ENCODE measurements around the gene UTS2.

Gene UTS2, protein sequence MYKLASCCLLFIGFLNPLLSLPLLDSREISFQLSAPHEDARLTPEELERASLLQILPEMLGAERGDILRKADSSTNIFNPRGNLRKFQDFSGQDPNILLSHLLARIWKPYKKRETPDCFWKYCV

DNA sequence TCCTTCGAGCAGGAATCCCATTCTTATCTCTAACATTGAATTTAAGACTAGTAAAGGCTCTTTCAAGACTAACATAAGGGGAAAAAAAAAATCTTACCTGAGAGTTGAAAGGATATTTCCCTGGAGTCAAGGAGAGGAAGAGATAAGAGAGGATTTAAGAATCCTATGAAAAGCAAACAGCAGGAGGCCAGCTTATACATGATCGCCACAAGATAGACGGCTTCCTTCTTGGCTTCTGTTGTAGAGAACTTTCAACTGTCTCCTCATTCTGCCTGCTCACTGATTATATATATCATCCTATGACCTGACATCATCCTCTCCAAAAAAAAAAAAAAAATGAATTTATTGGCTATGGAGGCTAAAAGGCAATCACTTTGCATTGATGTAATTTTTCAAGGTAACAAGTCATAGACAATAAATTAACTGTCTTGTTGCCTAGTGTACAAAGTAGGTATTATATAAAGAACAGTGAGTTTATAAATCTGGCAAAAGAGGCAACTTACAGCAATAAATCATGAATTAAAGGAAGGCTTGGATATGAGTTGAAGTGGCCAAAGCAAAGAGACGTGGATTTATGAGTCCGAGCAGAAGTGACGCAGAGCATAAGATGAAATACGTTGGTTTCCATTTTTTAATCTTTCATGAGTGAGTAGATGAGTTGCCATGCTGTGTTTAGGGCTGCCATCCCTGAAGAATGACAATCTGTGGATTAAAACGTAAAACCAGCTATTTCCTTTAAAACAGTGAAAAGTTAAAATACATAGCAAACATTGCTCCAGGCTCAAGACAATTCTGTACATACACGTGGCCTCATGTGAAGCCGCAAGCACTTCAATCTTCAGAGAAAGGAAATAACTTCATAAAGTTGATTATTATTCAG lies at the start of gene UTS2:
TSS of gene UTS2 (minus strand) at position 262 of the 880 bp plus-strand sequence. CDS start at position 200, 62 bp downstream.
- no peak for DNase-seq (ENCODE audit: low read depth in 3 of 3)

DNA sequence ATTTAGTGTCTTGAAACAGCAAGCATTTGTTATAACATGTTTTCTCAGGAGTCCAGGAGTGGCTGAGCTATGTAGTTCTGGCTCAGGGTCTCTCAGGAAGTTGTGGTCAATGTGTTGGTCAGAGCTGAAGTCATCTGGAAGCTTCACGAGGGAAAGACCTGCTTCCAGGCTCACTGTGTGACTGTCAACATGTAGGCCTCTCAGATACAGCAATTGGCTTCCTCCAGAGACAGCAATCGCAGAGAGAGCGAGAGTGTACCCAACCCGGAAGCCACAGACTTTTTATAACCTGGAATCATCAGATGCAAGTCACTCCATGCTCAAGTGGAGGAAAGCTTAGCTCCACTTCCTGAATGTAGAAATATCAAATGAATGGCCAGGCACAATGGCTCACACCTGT lies 46.9 kb upstream of the UTS2 start:
- DNase-seq (ENCODE audit: low read depth in 3 of 3): no peak

DNA sequence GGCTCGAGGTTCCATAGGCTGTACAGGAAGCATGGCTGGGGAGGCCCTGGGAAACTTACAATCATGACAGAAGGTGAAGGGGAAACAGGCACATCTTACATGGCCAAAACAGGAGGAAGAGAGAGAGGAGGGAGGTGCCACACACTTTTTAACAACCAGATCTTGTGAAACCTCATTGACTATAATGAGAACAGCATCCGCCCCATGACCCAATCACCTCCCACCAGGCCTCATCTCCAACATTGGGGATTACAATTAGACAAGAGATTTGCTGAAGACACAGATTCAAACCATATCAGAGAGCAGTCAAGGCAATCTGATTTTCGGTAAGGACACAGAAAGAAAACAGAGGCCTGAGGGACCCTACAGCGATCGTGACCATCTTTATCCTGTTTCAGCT lies 46.1 kb upstream of the UTS2 start:
- DNase-seq (ENCODE audit: low read depth in 3 of 3): no peak

DNA sequence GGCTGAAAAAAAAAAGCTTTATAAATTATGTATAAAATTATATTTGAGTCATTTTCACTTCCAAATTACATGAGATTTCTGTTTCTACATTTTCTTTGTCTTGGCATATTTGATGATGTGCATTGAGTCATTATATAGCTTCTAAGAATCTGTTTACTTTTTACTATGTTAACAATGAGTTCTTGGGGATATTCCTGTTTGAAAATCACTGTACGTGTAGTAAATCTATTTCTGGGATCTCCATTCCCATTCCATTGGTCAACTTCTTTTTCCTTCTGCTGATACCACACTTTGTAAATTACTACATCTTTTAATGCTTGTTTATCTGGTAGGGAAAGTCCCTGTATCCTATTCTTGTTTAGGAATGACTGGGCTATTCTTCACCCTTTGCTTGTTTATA lies 44.1 kb upstream of the UTS2 start:
- DNase-seq (ENCODE audit: low read depth in 3 of 3): no peak

DNA sequence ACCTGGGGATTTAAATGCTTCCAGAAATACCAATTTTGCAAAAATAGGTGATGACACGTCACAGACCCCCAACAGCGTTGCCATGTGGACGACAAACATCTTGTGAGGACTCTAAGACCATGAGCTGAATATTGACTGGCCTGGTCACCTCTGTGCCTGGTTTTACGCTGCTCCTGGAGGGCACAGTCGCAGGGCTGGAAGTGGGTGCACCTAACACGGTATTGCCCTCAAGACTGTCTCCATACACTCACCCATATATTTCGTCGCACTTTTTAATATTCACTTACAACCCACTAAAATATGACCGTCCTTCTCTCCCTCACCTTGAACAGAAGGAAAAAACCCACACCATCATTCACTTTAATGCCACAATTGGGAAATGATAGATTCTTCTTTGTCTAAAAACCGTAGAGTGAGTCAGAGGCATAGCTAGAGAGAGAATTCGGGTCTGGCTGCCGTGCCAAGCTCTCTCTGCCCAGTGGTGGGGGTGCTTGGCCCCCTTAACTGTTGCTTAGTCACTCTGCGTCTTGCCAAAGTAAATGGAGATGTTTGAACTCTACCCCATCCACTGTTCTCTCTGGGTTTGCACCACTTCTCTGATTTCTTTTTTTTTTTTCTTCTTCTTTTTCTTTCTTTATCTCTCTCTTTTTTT lies 40.8 kb upstream of the UTS2 start:
- DNase-seq (ENCODE audit: low read depth in 3 of 3): no peak

DNA sequence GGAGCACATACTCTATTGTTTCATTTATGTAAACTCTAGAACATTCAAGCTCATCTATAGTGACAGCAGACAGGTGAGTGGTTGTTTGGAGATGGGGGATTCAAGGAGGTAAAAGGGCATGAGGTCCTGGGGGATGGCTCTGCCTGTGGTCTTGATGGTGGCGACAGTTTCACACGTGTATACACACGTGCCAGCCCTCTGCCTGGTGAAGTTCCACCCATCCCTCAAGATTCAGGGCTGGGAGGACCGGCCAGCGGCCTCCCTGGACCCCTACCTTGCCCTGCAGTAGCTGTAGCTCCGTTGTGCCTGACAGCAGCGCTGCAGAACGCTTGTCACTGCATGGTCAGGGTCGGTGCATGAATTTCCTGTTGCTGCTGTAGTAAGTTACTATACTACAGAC lies 38.9 kb upstream of the UTS2 start:
- no peak for DNase-seq (ENCODE audit: low read depth in 3 of 3)

DNA sequence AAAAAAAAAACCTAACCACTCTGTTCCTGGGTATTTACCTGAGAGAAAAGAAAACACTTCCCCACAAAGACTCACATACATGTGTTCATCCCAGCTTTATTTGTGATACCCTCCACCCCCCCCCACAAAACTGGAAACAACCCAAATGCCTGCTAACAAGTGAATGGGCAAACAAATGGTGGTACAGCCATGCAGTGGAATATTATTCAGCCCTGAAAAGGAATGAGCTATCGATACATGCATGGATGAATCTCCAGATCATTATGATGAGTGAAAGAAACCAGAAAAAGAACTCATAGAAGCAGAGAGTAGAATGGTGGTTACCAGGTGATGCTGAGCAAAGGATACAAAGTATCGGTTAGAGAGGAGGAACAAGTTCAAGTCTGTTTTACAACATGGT lies 38.0 kb upstream of the UTS2 start:
- DNase-seq (ENCODE audit: low read depth in 3 of 3): no peak

DNA sequence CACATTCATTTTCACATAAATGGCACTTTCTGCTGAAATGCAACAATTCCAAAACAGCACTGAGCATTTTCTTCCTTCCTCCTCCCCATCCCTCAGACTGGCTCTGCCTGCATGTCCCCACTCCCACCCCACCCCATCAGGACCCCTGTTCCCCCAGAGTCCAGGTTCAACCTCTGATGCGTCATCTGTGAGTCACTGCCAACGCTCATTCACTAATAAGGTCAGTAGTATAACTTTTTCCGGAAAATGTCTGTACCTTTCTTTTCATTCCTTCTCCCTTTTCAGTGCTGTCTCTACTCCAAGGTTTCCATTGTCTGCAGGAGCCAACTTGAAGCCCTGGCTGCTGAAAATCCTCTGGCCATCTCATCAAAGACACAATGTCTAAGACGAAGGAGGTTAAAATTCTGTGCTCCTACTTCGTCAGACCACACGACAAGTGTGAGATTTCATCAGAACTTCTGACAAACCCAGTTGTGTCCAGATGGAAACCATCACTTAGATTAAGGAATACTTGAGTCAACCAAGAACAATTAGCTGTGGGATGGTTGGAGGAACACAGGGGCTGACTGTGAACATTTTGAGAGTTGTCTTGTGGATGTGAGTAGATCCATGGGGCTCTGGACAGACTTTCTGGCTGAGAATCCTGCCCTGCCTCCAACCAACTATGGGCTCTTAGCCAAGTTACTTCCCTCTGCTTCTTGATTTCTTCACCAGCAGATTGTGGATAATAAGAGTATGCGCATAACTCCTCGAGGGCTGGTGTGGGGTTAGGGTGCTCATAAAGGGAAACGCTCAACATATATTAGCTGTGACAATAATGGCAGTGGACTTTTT lies 35.6 kb upstream of the UTS2 start:
- no peak for DNase-seq (ENCODE audit: low read depth in 3 of 3)

DNA sequence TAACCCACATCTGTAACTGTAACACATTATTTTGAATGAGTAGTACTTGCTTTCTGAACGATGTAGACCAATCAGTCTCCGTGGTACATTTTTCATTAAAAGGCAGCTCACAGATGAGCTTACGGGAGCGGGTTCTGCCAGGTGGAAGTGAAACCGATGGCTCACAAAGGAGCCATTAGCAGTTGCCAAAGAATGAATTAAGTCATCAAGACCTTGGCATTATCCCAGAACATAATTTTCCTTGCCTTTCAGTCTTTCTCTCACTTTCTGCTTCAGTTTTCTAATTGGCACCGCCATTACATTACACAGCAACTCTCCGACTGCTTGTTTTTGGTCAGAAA lies 33.5 kb upstream of the UTS2 start:
- no peak for DNase-seq (ENCODE audit: low read depth in 3 of 3)

DNA sequence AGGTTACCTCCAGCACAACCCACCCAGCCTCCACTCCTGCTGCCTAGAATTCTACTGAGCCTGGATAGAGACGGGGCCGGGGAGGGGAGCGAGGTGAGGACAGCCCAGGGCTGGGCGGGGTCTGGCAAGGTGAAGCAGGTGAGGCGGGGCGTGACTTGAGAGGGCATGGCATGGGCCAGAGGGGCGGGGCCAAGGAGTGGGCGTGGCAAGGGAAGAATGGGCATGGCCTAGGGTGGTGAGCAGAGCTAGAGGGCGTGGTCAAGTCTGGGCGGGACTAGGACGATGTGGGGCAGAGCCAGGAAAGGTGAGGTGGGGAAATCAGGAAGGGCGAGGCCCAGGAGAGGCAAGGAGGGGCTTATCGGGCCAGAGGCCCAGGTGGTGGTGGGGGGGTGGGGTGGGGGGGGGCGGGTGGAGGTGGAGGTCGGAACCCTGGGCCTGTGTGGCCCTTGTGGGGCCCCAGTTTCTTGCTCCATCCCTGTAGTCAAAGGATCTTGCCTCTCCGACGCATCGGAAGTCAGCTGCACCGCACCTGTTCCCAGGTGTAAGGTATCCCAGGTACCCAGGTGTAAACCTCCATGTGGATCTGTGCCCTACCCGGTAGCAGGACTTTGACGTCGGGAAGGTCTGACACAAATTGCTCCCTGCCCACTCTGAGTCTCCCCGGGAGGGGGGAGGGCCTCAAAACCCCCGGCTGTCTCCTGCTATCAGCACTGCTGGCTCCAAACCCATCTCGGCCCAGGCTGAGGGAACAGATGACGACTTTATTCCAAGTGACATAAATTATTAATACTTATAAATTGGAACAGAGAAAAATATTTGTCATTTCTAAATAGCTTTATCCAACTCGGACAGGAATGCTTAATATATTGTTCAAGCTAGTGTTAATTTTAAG lies 32.9 kb upstream of the UTS2 start:
- peak; percentile 3 to 37 (median 31) for DNase-seq (ENCODE audit: low read depth in 3 of 3)

DNA sequence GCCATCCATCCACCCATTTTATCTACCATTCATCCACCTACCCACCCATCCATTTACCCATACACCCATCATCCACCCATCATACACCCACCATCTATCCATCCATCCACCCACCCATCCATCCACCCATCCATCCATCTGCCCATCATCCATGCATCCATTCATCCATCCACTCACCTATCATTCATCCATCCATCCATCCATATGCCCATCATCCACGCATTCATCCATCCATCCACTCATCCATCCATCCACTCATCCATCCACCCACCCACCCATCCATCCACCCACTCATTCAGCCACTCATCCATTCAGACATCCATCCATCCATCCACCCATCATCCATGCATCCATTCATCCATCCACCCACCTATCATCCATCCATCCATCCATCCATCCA lies 31.9 kb upstream of the UTS2 start:
- no peak for DNase-seq (ENCODE audit: low read depth in 3 of 3)

DNA sequence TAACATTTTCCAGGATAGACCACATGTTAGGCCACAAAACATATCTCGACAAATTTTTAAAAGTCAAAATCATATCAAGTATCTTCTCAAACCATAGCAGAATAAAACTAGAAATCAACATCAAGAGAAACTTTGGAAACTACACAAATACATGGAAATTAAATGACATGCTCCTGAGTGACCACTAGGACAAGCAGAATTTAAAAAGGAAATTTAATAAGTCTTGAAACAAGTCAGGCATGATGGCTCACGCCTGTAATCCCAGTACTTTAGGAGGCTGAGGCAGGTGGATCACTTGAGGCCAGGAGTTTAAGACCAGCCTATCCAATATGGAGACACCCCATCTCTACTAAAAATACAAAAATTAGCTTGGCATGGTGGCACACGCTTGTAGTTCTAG lies 26.4 kb upstream of the UTS2 start:
- no peak for DNase-seq (ENCODE audit: low read depth in 3 of 3)

DNA sequence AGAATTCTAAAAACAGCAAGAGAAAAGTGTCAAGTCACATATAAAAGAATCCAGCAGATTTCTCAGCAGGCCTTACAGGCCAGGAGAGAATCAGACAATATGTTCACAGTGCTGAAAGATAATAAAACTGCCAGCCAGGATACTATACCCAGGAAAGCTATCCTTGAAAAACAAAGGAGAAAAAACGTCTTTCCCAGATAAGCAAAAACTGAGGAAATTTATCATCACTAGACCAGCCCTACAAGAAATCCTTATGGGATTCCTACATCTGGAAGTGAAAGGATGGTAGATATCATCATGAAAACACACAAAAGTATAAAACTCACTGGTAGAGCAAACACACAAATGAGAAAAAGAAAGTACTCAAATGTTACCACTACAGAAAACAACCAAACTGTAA lies 25.2 kb upstream of the UTS2 start:
- no peak for DNase-seq (ENCODE audit: low read depth in 3 of 3)

DNA sequence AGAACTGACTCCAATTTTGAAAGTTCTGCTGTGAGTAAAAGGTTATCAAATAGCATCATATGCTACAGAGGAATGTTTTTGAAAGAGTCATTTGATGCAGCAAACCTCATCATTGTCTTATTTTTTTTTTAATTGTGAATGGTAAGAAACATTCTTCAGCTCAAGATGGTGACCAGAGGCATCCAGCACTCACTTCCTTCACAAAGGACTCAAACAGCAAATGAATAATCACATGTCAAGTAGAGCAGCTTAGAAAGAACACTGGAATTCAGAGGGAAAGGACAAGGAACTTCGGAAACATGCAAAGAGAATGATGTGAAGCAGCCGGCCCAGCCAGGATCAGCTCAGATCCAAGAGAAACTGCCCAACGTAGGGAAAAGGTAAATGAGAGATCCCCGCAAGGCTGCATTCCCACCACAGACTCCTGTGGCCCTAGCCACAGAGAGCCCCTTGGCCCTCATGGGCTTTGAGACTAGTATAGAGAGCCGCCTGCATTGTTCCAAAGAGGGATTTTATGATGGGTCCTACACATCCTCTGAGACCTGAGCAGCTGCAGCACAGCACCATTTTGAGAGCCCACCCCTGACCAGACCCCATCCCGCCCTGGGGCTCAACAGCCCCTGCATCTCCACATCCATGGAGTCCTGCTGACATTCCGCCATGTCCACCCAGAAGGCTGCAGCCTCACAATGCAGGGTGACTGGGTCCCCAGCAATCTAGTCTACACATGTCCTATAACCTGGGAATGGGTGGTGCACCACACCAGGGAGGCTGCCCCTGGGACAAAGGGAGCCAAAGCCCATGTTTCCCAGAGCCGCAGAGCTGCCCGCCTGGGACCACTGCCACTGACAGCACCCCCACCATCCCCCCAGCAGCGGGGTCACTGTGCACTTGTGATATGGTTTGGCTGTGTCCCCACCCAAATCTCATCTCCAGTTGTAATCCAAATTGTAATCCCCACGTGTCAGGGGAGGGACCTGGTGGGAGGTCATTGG lies 21.2 kb upstream of the UTS2 start:
- no peak for DNase-seq (ENCODE audit: low read depth in 3 of 3)

DNA sequence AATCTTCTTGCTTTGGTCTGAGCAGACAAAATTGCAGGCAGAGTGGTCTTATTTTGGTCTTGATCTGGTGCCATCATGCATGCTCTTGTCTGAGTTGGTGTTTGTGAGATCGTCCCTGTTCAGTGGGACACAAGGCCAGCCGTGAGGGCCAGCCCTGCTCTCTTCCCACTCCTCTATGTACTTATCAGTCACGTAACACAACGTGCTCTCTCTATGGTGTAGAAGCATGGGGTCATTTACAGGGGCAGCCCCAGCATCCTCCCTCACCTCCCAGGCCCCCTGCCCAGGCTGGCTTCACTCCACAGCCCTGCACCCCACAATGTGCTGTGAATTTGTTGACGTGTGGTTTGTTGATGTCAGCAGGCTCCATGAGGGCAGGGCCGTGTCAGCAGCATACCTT lies 18.3 kb upstream of the UTS2 start:
- DNase-seq (ENCODE audit: low read depth in 3 of 3): no peak

DNA sequence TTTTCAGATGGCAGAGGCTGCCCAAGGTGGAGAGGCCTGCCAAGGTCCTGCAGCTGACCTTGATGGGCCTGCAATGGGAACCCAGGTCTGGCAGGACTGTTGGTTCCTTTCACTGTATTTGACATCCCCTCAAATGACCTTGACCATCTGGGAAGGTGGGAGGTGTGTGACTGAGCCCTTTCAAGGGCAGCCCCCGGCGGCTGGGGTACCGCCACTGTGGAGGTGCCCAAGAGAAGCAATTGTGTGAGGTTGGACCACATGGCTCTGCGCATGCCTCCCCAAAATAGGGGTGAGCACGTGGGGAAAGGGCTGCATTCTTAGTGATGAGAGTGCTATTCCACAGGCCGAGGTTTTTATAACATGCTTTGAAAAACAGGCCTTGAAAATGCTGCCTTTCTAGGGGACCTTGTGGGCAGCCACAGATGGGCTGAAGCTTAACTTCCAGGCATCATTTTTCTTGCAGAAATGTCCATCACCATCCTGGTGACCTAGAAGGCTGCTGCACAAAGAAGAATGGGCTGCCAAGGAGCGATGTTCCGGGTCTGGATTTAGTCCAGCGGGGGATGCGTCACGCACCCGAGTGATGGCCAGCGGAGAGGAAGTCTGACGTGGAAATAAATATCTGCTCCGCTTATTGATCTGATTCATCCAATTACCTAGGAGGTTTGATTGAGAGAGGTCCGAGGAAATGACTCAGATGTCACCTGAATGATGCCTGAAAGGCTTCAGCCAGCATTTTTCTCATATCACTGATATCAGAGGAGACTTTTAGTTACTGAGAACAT lies 16.5 kb upstream of the UTS2 start:
- no peak for DNase-seq (ENCODE audit: low read depth in 3 of 3)

DNA sequence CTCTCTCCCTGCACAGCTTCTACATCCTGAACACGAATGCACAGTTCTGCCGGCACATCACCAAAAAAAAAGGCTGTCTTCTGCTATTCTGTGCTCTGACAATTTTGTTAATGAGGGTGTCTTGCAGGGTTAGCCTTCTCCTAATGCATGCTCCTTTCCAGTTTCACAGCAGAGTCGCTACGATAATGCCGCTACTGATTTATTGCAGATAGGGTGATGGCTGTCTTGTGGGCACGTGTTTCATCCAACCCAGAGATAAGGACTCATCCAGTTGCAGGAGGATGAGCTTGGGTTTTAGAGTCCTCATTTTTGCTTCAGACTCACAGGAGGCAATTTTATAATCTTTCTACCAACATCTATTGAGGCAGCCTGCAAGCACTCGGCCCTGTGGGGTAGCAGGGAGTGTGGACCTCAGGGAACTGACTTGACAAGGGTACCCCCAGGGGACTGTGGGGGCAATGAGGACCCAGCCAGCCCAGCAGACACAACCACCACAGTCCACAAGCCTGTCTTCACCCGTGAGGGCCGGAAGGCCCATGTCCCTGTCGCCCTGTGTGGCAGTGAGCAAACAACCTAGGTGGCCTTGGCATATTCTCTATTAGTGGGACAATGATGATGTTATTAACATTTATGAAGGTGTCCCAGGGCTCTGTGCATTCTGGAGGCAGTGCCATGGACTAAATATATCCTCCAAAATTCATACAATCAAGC lies 15.4 kb upstream of the UTS2 start:
- DNase-seq (ENCODE audit: low read depth in 3 of 3): no peak

DNA sequence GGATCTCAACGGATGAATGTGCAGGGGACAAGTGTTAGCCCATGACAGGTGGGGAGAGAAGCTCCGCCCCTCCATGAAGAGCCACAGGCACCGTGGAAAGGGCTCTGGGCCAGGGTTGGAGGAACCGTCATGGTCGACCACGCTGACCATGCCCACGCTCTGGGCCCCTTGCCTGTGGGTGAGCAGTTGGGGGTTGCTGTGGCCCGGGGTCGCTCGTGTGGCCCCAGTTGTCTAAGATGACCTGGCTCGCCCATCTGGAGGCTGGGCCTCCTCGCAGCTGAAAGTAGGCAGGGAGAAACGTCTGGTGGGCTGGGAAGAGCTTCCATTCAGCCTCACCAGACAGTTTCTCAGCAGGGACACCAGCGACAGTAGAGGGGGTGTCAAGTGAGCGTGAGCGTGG lies 13.1 kb upstream of the UTS2 start:
- no peak for DNase-seq (ENCODE audit: low read depth in 3 of 3)

Data from stimulated activated CD4-positive, alpha-beta T cell treated with anti-CD3 and anti-CD28 coated beads, TNF-alpha, amount 100 ng/mL, for 48 hours (primary cell).